ENCODE measurements around the gene CLASP1. TPM values are rescaled to one million over a fixed set of nuclear protein-coding genes. Genes with fewer than 3 reads are reported as not detected.

CLASP1 gene
- polyA plus RNA-seq (2011; rRNA removed) (12.8 and 18.7 TPM in 2 replicates), polyA minus RNA-seq (2011; rRNA and poly(A)+ RNA removed) (62.0 and 73.8 TPM in 2 replicates)

DNA sequence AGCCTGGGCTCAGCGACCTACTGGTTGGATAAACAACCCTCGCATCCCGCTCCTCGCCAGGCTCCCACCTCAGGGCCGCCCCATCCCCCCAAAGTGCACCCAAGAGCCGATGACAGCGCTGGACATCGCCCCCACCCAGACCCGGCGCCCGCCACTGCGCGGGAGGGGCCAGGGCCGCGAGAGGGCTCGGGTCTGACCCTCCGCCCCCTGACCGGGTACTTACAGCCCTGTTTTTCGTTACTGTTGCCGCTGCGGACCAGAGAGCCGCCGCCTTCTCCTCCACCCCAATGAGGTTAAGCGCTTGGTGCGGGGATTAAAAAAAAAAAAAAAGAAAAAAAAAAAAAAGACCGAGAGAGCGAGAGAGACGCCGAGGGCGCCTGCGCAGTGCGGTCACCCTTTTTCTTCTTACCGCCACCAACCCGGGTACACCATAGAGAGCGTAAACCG, at the start of gene CLASP1:
CLASP1 (minus strand) TSS at position 314 of the 447 bp plus-strand sequence. CDS start 43,567 bp downstream, outside the sequence.
- TF ChIP-seq, protein P1, sequence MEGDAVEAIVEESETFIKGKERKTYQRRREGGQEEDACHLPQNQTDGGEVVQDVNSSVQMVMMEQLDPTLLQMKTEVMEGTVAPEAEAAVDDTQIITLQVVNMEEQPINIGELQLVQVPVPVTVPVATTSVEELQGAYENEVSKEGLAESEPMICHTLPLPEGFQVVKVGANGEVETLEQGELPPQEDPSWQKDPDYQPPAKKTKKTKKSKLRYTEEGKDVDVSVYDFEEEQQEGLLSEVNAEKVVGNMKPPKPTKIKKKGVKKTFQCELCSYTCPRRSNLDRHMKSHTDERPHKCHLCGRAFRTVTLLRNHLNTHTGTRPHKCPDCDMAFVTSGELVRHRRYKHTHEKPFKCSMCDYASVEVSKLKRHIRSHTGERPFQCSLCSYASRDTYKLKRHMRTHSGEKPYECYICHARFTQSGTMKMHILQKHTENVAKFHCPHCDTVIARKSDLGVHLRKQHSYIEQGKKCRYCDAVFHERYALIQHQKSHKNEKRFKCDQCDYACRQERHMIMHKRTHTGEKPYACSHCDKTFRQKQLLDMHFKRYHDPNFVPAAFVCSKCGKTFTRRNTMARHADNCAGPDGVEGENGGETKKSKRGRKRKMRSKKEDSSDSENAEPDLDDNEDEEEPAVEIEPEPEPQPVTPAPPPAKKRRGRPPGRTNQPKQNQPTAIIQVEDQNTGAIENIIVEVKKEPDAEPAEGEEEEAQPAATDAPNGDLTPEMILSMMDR (IDR thresholded peaks at IDR 0.05; ENCODE audit: low read depth, low read length): no peak
- H3K4me3 ChIP-seq (ENCODE audit: low read depth, low read length): peak within 1 kb of the TSS; percentile 65
- CTCF ChIA-PET: interaction anchor here (1.0 to 1.2 kb wide), 3 partner anchors 69 to 294 kb away, joined by 3 to 4 read pairs (median 3); no protein-coding TSS in a partner anchor
- no peak for DNase-seq (ENCODE audit: low read depth, low spot score)
- H3K27ac ChIP-seq (ENCODE audit: low read depth, low read length): peak within 1 kb of the TSS; percentile 92
- H3K27me3 ChIP-seq (ENCODE audit: control insufficient read depth, insufficient read depth, low read length): no peaks in the 10 kb centered on the region
- POLR2A ChIA-PET: interaction anchor here (0.6 to 3.5 kb wide), 13 partner anchors 14 to 177 kb away, joined by 3 to 79 read pairs (median 5); partner anchors contain the start of genes NIFK and RNU4ATAC
- no peaks in the 10 kb centered on the region; the same call in 1 of the 2 replicates for H3K9me3 ChIP-seq (ENCODE audit: control insufficient read depth, insufficient read depth, low read length)

DNA sequence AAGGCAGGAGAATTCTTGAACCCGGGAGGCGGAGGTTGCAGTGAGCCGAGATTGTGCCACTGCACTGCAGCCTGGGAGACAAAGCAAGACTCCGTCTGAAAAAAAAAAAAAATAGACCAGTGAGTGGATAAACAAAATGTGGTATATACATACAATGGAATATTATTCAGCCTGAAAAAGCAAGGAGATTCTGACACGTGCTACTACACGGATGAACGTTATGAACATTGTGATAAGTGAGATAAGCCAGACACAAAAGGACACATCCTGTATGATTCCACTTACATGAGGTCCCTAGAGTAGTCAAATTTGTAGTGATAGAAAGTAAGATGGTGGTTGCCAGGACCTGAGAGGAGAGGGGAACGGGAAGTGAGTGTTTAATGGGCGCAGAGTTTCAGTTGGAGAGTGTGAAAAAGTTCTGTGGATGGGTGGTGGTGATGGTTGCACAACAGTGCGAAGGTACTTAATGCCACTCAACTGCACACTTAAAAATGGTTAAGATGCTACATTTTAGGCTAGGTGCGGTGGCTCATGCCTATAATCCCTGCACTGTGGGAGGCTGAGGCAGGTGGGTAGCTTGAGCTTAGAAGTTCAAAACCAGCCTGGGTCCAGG, 49.2 kb upstream of the CLASP1 start:
- H3K27me3 ChIP-seq (ENCODE audit: control insufficient read depth, insufficient read depth, low read length): peaks cover 2% of the 10 kb centered on the region
- TF ChIP-seq, protein P1 (IDR thresholded peaks at IDR 0.05; ENCODE audit: low read depth, low read length): no peak
- no peaks in the 10 kb centered on the region for H3K9me3 ChIP-seq (ENCODE audit: control insufficient read depth, insufficient read depth, low read length)
- ChIA-PET POLR2A (no interaction called here), CTCF (interaction anchor here (1.0 to 1.2 kb wide), 2 partner anchors 9 to 342 kb away, joined by 3 read pairs; no protein-coding TSS in a partner anchor)
- no peak for DNase-seq (ENCODE audit: low read depth, low spot score)
- no peak overlapping the region for H3K27ac ChIP-seq (ENCODE audit: low read depth, low read length)
- H3K4me3 ChIP-seq (ENCODE audit: low read depth, low read length): no peak overlapping the region

DNA sequence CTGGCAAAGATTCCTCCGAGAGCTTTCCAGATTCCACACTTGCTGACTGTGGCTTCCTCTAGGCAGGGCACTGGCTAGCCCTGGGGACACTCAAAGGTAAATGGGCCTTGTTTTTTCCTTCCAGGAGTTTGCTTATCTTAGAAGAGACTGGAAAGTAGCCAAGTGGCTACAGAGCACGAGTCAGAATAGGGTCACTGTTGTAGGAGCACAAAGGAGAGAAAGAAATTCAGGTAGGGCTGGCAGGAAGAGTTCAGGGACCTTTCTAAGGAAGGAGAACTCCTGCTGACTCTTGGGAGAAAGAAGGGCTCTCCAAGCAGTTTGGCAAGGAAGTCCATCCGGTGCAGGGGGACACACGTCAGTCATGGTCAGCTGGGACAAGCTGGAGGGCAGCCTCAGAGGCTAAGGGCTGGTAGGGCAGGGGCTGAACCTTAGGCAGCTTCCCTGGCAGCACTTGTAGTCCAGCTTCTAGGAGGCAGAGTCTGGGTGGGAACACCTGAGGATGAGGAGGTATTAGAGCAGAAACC, 47.9 kb upstream of the CLASP1 start:
- POLR2A ChIA-PET: no interaction called here
- no peak for DNase-seq (ENCODE audit: low read depth, low spot score)

DNA sequence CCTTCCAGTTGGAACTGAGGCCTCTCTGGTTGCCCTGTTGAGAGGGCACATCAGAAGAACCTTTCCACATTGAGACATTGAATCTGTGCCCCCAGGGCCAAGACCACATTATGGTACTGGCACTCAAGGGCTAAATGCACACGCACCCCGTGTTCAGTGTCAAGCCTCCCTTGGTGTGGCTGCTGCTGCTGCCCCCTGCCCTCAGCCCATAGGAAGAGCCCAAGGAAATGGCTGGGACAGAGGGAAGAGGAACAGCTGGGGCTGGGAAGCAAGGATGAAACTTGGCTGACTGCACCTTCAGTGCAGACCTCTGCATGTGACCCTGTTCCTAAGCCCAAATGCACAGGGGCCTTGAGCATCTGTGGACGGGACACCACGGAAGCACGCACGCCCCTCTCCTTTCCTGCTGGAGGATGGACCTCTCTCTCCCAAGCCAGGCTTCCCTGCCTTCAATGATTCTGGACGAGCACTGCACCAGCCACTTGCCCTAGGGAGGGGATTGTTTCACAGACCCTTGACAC, 47.2 kb upstream of the CLASP1 start:
- TF ChIP-seq, protein P1 (IDR thresholded peaks at IDR 0.05; ENCODE audit: low read depth, low read length): no peak
- no peak overlapping the region for H3K27ac ChIP-seq (ENCODE audit: low read depth, low read length)
- DNase-seq (ENCODE audit: low read depth, low spot score): no peak
- no peaks in the 10 kb centered on the region for H3K9me3 ChIP-seq (ENCODE audit: control insufficient read depth, insufficient read depth, low read length)
- ChIA-PET CTCF (no interaction called here), POLR2A (no interaction called here)
- peaks cover 2% of the 10 kb centered on the region for H3K27me3 ChIP-seq (ENCODE audit: control insufficient read depth, insufficient read depth, low read length)
- no peak overlapping the region for H3K4me3 ChIP-seq (ENCODE audit: low read depth, low read length)

More for the DNA sequence above, 47.9 kb upstream of the CLASP1 start:
- Histone ChIP-seq H3K27me3 (ENCODE audit: control insufficient read depth, insufficient read depth, low read length) (peaks cover 2% of the 10 kb centered on the region), H3K27ac (ENCODE audit: low read depth, low read length) (no peak overlapping the region), H3K9me3 (ENCODE audit: control insufficient read depth, insufficient read depth, low read length) (no peaks in the 10 kb centered on the region), H3K4me3 (ENCODE audit: low read depth, low read length) (no peak overlapping the region)
- CTCF ChIA-PET: no interaction called here
- TF ChIP-seq, protein P1 (IDR thresholded peaks at IDR 0.05; ENCODE audit: low read depth, low read length): no peak

DNA sequence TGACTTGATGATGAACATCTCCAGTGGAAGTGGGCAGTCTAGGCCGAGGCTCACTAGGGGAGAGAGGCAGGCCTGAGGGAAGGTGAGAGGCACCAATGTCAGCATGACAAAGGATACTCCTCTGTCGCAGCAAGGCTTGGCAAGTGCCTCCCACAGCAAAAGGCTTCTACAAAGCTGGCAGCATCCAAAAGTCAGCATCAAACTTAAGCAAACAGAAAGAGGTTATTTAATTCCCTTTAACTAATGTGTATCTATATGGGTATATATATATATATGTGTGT, 45.8 kb upstream of the CLASP1 start:
- H3K27ac ChIP-seq (ENCODE audit: low read depth, low read length): no peak overlapping the region
- no peaks in the 10 kb centered on the region for H3K9me3 ChIP-seq (ENCODE audit: control insufficient read depth, insufficient read depth, low read length)
- ChIA-PET CTCF (no interaction called here), POLR2A (no interaction called here)
- H3K27me3 ChIP-seq (ENCODE audit: control insufficient read depth, insufficient read depth, low read length): no peaks in the 10 kb centered on the region
- DNase-seq (ENCODE audit: low read depth, low spot score): no peak
- TF ChIP-seq, protein P1 (IDR thresholded peaks at IDR 0.05; ENCODE audit: low read depth, low read length): no peak
- no peak overlapping the region for H3K4me3 ChIP-seq (ENCODE audit: low read depth, low read length)
